HL-60 (cell line): ENCODE results near the gene NINJ2.

Experiments
- CTCF ChIP-seq: IDR thresholded peaks from one replicate; pipeline ENCODE4 v1.5.1; 2011; ENCODE audit warnings: low read length, control low read depth, inconsistent platforms; ENCODE audit not compliant: insufficient read depth
- GABPA ChIP-seq: IDR thresholded peaks from 2 replicates; pipeline ENCODE4 v1.6.1; 2012; ENCODE audit warnings: low read depth
- POLR2AphosphoS5 ChIP-seq: IDR thresholded peaks from 2 replicates; pipeline ENCODE4 v1.6.1; 2012; ENCODE audit warnings: low read depth

GRCh38 chr12:533718-534117 lies 129.5 kb downstream of the NINJ2 start:
- TF ChIP-seq GABPA, result no peak
- no peak for TF ChIP-seq CTCF
- no peak for TF ChIP-seq POLR2AphosphoS5
